H9 (cell line): Measurements from ENCODE around the gene TCIRG1. TPM values are rescaled to one million over a fixed set of nuclear protein-coding genes. Genes with fewer than 3 reads are reported as not detected.
A peak's percentile ranks its signal among the peaks of the same experiment; 100 is the strongest.

Experiments used
- DNase-seq: peaks from one replicate; pipeline ENCODE4 v3.0.0-alpha.2; 2017
- H2AFZ ChIP-seq: one replicate; pipeline ENCODE4 v1.6.1; 2013; ENCODE audit warnings: mild to moderate bottlenecking, low read length, control low read depth, moderate library complexity
- H2AK5ac ChIP-seq: 2 replicates; pipeline ENCODE4 v1.6.1; 2013; ENCODE audit warnings: low read length, control low read depth, mixed read lengths; ENCODE audit not compliant: insufficient read length
- H2BK120ac ChIP-seq: one replicate; pipeline ENCODE4 v1.6.1; 2013; ENCODE audit warnings: low read depth, mild to moderate bottlenecking, low read length, control low read depth, inconsistent platforms; ENCODE audit not compliant: poor library complexity, severe bottlenecking
- H2BK12ac ChIP-seq: 2 replicates; pipeline ENCODE4 v1.6.1; 2013; ENCODE audit warnings: low read length, control low read depth, mixed read lengths, low read depth; ENCODE audit not compliant: insufficient read length
- H2BK15ac ChIP-seq: 2 replicates; pipeline ENCODE4 v1.6.1; 2013; ENCODE audit warnings: low read depth, low read length, control low read depth
- H2BK20ac ChIP-seq: one replicate; pipeline ENCODE4 v1.6.1; 2013; ENCODE audit warnings: low read depth, mild to moderate bottlenecking, low read length, control low read depth, inconsistent platforms; ENCODE audit not compliant: poor library complexity, severe bottlenecking
- H2BK5ac ChIP-seq: 2 replicates; pipeline ENCODE4 v1.6.1; 2013; ENCODE audit warnings: low read length, control low read depth, mixed read lengths; ENCODE audit not compliant: insufficient read length
- H3K14ac ChIP-seq: 2 replicates; pipeline ENCODE4 v1.6.1; 2013; ENCODE audit warnings: low read length, control low read depth; ENCODE audit not compliant: insufficient read depth
- H3K18ac ChIP-seq: 2 replicates; pipeline ENCODE4 v1.6.1; 2013; ENCODE audit warnings: low read depth, mild to moderate bottlenecking, mixed read lengths, low read length, control low read depth; ENCODE audit not compliant: insufficient read length
- H3K23ac ChIP-seq: 2 replicates; pipeline ENCODE4 v1.6.1; 2013; ENCODE audit warnings: low read length, control low read depth, mixed read lengths, low read depth; ENCODE audit not compliant: insufficient read length
- H3K23me2 ChIP-seq: 2 replicates; pipeline ENCODE4 v1.6.1; 2013; ENCODE audit warnings: low read depth, mild to moderate bottlenecking, mixed read lengths, low read length, control low read depth; ENCODE audit not compliant: insufficient read length, poor library complexity, severe bottlenecking
- H3K27ac ChIP-seq: 2 replicates; pipeline ENCODE4 v1.5.1; 2013; ENCODE audit warnings: low read length, control low read depth, mixed read lengths, low read depth; ENCODE audit not compliant: insufficient read length
- H3K27me3 ChIP-seq: 2 replicates; pipeline ENCODE4 v1.6.1; 2013; ENCODE audit warnings: low read length, control low read depth, inconsistent platforms; ENCODE audit not compliant: insufficient read depth
- H3K4ac ChIP-seq: 2 replicates; pipeline ENCODE4 v1.6.1; 2013; ENCODE audit warnings: low read depth, mild to moderate bottlenecking, control low read depth, inconsistent platforms, low read length, moderate library complexity
- H3K4me1 ChIP-seq: 2 replicates; pipeline ENCODE4 v1.6.1; 2013; ENCODE audit warnings: low read length, control low read depth, inconsistent platforms; ENCODE audit not compliant: insufficient read depth
- H3K4me2 ChIP-seq: 2 replicates; pipeline ENCODE4 v1.6.1; 2013; ENCODE audit warnings: low read length, control low read depth, mixed read lengths; ENCODE audit not compliant: insufficient read length, insufficient read depth
- H3K56ac ChIP-seq: 2 replicates; pipeline ENCODE4 v1.6.1; 2013; ENCODE audit warnings: low read depth, mild to moderate bottlenecking, mixed read lengths, low read length, control low read depth; ENCODE audit not compliant: insufficient read length
- H3K79me1 ChIP-seq: 2 replicates; pipeline ENCODE4 v1.6.1; 2013; ENCODE audit warnings: low read depth, mild to moderate bottlenecking, moderate library complexity, low read length, control low read depth, inconsistent platforms; ENCODE audit not compliant: insufficient read depth, poor library complexity, severe bottlenecking
- H3K79me2 ChIP-seq: 2 replicates; pipeline ENCODE4 v1.6.1; 2013; ENCODE audit warnings: low read length, control low read depth, inconsistent platforms; ENCODE audit not compliant: insufficient read depth
- H3K9ac ChIP-seq: 2 replicates; pipeline ENCODE4 v1.6.1; 2013; ENCODE audit warnings: low read length, control low read depth, mixed read lengths; ENCODE audit not compliant: insufficient read length; ENCODE audit errors: extremely low read depth
- H3K9me3 ChIP-seq: one replicate; pipeline ENCODE4 v1.6.1; 2013; ENCODE audit warnings: low read depth, low read length, inconsistent platforms; ENCODE audit not compliant: control insufficient read depth
- H3T11ph ChIP-seq: one replicate; pipeline ENCODE4 v1.6.1; 2013; ENCODE audit warnings: mild to moderate bottlenecking, low read length, control low read depth, inconsistent platforms
- H4K20me1 ChIP-seq: one replicate; pipeline ENCODE4 v1.6.1; 2013; ENCODE audit not compliant: control insufficient read depth, insufficient read length, insufficient read depth
- H4K5ac ChIP-seq: 2 replicates; pipeline ENCODE4 v1.6.1; 2013; ENCODE audit warnings: low read depth, mild to moderate bottlenecking, mixed read lengths, low read length, control low read depth; ENCODE audit not compliant: insufficient read length
- H4K8ac ChIP-seq: replicated peaks from 2 replicates; pipeline ENCODE4 v1.6.1; 2013; ENCODE audit warnings: low read length, control low read depth, mixed read lengths, low read depth; ENCODE audit not compliant: insufficient read length
- H4K91ac ChIP-seq: 2 replicates; pipeline ENCODE4 v1.6.1; 2013; ENCODE audit warnings: low read depth, mild to moderate bottlenecking, moderate library complexity, mixed read lengths, low read length, control low read depth; ENCODE audit not compliant: insufficient read length
- H3K27ac Mint-ChIP-seq, 3 experiments: 2 replicates in 2 of 3; 3 replicates in 1 of 3; pipeline ENCODE4 v1.8.0; 2020 to 2021; ENCODE audit warnings: mixed read lengths in 3 of 3, mild to moderate bottlenecking in 1 of 3, moderate library complexity in 1 of 3
- H3K27me3 Mint-ChIP-seq: 2 replicates; pipeline ENCODE4 v1.8.0; 2021; ENCODE audit warnings: low read depth, mild to moderate bottlenecking, moderate library complexity, mixed read lengths
- H3K36me3 Mint-ChIP-seq, 3 experiments: 2 replicates in 2 of 3; 3 replicates in 1 of 3; pipeline ENCODE4 v1.8.0; 2020 to 2021; ENCODE audit warnings: low read depth in 3 of 3, mixed read lengths in 3 of 3; ENCODE audit not compliant: insufficient read depth in 1 of 3
- H3K4me1 Mint-ChIP-seq, 2 experiments: 2 replicates each; pipeline ENCODE4 v1.8.0; 2020; ENCODE audit warnings: mixed read lengths in 2 of 2
- H3K4me3 Mint-ChIP-seq, 2 experiments: 2 replicates in 1 of 2; 3 replicates in 1 of 2; pipeline ENCODE4 v1.8.0; 2020 to 2021; ENCODE audit warnings: mild to moderate bottlenecking in 2 of 2, mixed read lengths in 2 of 2, moderate library complexity in 1 of 2
- H3K9me3 Mint-ChIP-seq, 2 experiments: 2 replicates in 1 of 2; 3 replicates in 1 of 2; pipeline ENCODE4 v1.8.0; 2020; ENCODE audit warnings: mild to moderate bottlenecking in 2 of 2, mixed read lengths in 2 of 2, moderate library complexity in 1 of 2
- CTCF ChIP-seq: fragments of 200-600 bp; sonication (generic); conservative IDR thresholded peaks from 3 replicates; pipeline ENCODE4 v1.8.0; 2021; ENCODE audit warnings: antibody characterized with exemption, mild to moderate bottlenecking
- WGBS: extraction: QIAGEN DNeasy Blood & Tissue Kit; methylation state at CpG from one replicate; pipeline ENCODE4 v1.1.7; 2013; ENCODE audit warnings: missing lambda C conversion rate, low lambda C conversion rate, mixed read lengths; ENCODE audit not compliant: insufficient read length; ENCODE audit errors: extremely low coverage; 5-methylcytosine and 5-hydroxymethylcytosine counted together
- total RNA-seq: library from RNA; stranded (reverse); gene quantifications from 2 replicates; pipeline ENCODE4 v1.2.1, GENCODE V29; 2021

The TCIRG1 gene
- total RNA-seq, 1 experiment from 2014 or later: 24.4 TPM

- Histone ChIP-seq H2BK120ac (no peak overlapping the region), H3K27me3 (no peaks in the 10 kb centered on the region), H3K18ac (no peak overlapping the region), H3K27ac (no peak overlapping the region), H3K9me3 (no peaks in the 10 kb centered on the region), H4K5ac (no peak overlapping the region), H3K4ac (no peak overlapping the region), H3K79me2 (no peaks in the 10 kb centered on the region), H3T11ph (no peak overlapping the region), H4K91ac (no peak overlapping the region), H3K9ac (no peak overlapping the region), H2BK12ac (no peak overlapping the region), H3K4me1 (no peaks in the 10 kb centered on the region; the same call in 1 of the 2 replicates), H3K79me1 (no peaks in the 10 kb centered on the region), H3K23ac (no peak overlapping the region), H3K14ac (no peak overlapping the region; the same call in 1 of the 2 replicates), H2BK5ac (no peak overlapping the region), H2BK20ac (no peak overlapping the region), H3K4me2 (no peak overlapping the region), H4K8ac (no peak overlapping the region), H2AK5ac (no peak overlapping the region), H2BK15ac (no peak overlapping the region), H3K56ac (no peak overlapping the region), H4K20me1 (no peaks in the 10 kb centered on the region), H3K23me2 (no peaks in the 10 kb centered on the region), H2AFZ (no peak overlapping the region)
- no peaks in the 10 kb centered on the region for H3K27me3 Mint-ChIP-seq
- H3K36me3 Mint-ChIP-seq: no peaks in the 10 kb centered on the region; a peak in 1 of 7 replicates
- H3K4me3 Mint-ChIP-seq: no peak overlapping the region
- no peak for TF ChIP-seq CTCF
- peaks cover 7 to 9% of the 10 kb centered on the region in 2 experiments for H3K4me1 Mint-ChIP-seq
- no peak overlapping the region for H3K27ac Mint-ChIP-seq
- no CpG with 5 or more reads among the region's 36 CpGs for WGBS
- DNase-seq: peak; percentile 27
- no peaks in the 10 kb centered on the region for H3K9me3 Mint-ChIP-seq
Observed at GRCh38 chr11:68043349-68044144, 4.7 kb downstream of the TCIRG1 start.
